Neural cell (in vitro differentiated cells): ENCODE data around the gene OR5AK2. TPM values are rescaled to one million over a fixed set of nuclear protein-coding genes. Genes with fewer than 3 reads are reported as not detected.
"Not testable (repeated sequence)": the region's sequence is repeated elsewhere in the genome, so short reads cannot be mapped to it uniquely, and the experiment has no call there.

Experiments used
- H2AFZ ChIP-seq: fragments of 200-600, 300-800 bp; sonication (generic), shearing (Covaris generic); 2 replicates; pipeline ENCODE4 v1.6.0; 2014; ENCODE audit warnings: low read depth, mild to moderate bottlenecking, antibody characterized with exemption, low read length, moderate library complexity
- H3F3A ChIP-seq: fragments of 200-600 bp; shearing (Covaris generic); 2 replicates; pipeline ENCODE4 v1.6.1; 2016; ENCODE audit warnings: mild to moderate bottlenecking, moderate library complexity, mixed read lengths, antibody characterized with exemption, low read length; ENCODE audit not compliant: insufficient read depth, poor library complexity, severe bottlenecking
- H3K27ac ChIP-seq: fragments of 200-600, 300-800 bp; sonication (generic), shearing (Covaris generic); 2 replicates; pipeline ENCODE4 v1.5.1; 2014; ENCODE audit warnings: mild to moderate bottlenecking, low read length, moderate library complexity
- H3K27me3 ChIP-seq: fragments of 300-800, 200-600 bp; sonication (generic), shearing (Covaris generic); 2 replicates; pipeline ENCODE4 v1.6.0; 2014; ENCODE audit warnings: mild to moderate bottlenecking, low read depth, low read length, moderate library complexity; ENCODE audit not compliant: insufficient read depth
- H3K36me3 ChIP-seq: fragments of 300-800, 200-600 bp; sonication (generic), shearing (Covaris generic); 2 replicates; pipeline ENCODE4 v1.5.1; 2014; ENCODE audit warnings: mild to moderate bottlenecking, antibody characterized with exemption, low read length, moderate library complexity; ENCODE audit not compliant: insufficient read depth
- H3K4me2 ChIP-seq: fragments of 300-800, 200-600 bp; sonication (generic), shearing (Covaris generic); 2 replicates; pipeline ENCODE4 v1.6.0; 2014; ENCODE audit warnings: mild to moderate bottlenecking, low read length
- H3K4me3 ChIP-seq: fragments of 300-800, 200-600 bp; sonication (generic), shearing (Covaris generic); 2 replicates; pipeline ENCODE4 v1.5.1; 2014; ENCODE audit warnings: mild to moderate bottlenecking, low read length, moderate library complexity
- H3K79me2 ChIP-seq: fragments of 200-600 bp; shearing (Covaris generic); replicated peaks from 2 replicates; pipeline ENCODE4 v1.6.0; 2014; ENCODE audit warnings: mild to moderate bottlenecking, low read length, moderate library complexity; ENCODE audit not compliant: insufficient read depth
- H3K9ac ChIP-seq: fragments of 300-800, 200-600 bp; sonication (generic), shearing (Covaris generic); 2 replicates; pipeline ENCODE4 v1.6.1; 2016; ENCODE audit warnings: mild to moderate bottlenecking, low read length, mixed read lengths
- H3K9me2 ChIP-seq: fragments of 200-600 bp; shearing (Covaris generic); 2 replicates; pipeline ENCODE4 v1.6.1; 2016; ENCODE audit warnings: mild to moderate bottlenecking, low read length, mixed read lengths; ENCODE audit not compliant: insufficient read depth
- H3K9me3 ChIP-seq: fragments of 200-600, 300-800 bp; sonication (generic), shearing (Covaris generic); 2 replicates; pipeline ENCODE4 v1.6.1; 2016; ENCODE audit warnings: mild to moderate bottlenecking, mixed run types, low read length, moderate library complexity, mixed read lengths
- H4K20me1 ChIP-seq: fragments of 200-600 bp; shearing (Covaris generic); 2 replicates; pipeline ENCODE4 v1.6.1; 2016; ENCODE audit warnings: mild to moderate bottlenecking, mixed run types; ENCODE audit not compliant: insufficient read depth
- EP300 ChIP-seq: fragments of 450-650 bp; conservative IDR thresholded peaks from 2 replicates; pipeline ENCODE4 v1.6.1; 2014; ENCODE audit warnings: antibody characterized with exemption, mild to moderate bottlenecking, moderate library complexity; ENCODE audit not compliant: poor library complexity, severe bottlenecking
- EZH2 ChIP-seq: fragments of 200-600, 300-800 bp; shearing (Covaris generic), sonication (generic); IDR thresholded peaks from 2 replicates; pipeline ENCODE4 v1.6.1; 2014; ENCODE audit warnings: antibody characterized with exemption, low read length, borderline replicate concordance, mild to moderate bottlenecking; ENCODE audit not compliant: insufficient read depth, poor library complexity, severe bottlenecking
- MXI1 ChIP-seq: fragments of 450-650 bp; conservative IDR thresholded peaks from 2 replicates; pipeline ENCODE4 v1.6.1; 2014; ENCODE audit warnings: antibody characterized with exemption, mild to moderate bottlenecking; ENCODE audit not compliant: poor library complexity, severe bottlenecking
- POLR2AphosphoS5 ChIP-seq: IDR thresholded peaks from 2 replicates; pipeline ENCODE4 v1.6.1; 2012
- RAD21 ChIP-seq: fragments of 450-650 bp; conservative IDR thresholded peaks from 2 replicates; pipeline ENCODE4 v1.6.1; 2014; ENCODE audit warnings: antibody characterized with exemption, mild to moderate bottlenecking, moderate library complexity
- REST ChIP-seq: IDR thresholded peaks from 2 replicates; pipeline ENCODE4 v1.6.1; 2012; ENCODE audit warnings: borderline replicate concordance
- SMC3 ChIP-seq: fragments of 450-650 bp; conservative IDR thresholded peaks from 2 replicates; pipeline ENCODE4 v1.6.1; 2014; ENCODE audit warnings: antibody characterized with exemption, mild to moderate bottlenecking, moderate library complexity; ENCODE audit not compliant: poor library complexity
- TAF1 ChIP-seq: IDR thresholded peaks from 2 replicates; pipeline ENCODE4 v1.6.1; 2012; ENCODE audit warnings: low read depth
- polyA plus RNA-seq: library from polyadenylated mRNA; depleted of rRNA; stranded (reverse); fragments of >200 nt; gene quantifications from 2 replicates; pipeline ENCODE4 v1.2.3, GENCODE V29; 2014
- TF ChIP-seq, protein P1 (sequence below): fragments of 450-650 bp; IDR thresholded peaks from 2 replicates; pipeline ENCODE4 v1.5.1; 2014; ENCODE audit warnings: antibody characterized with exemption, mild to moderate bottlenecking, moderate library complexity; ENCODE audit not compliant: poor library complexity, severe bottlenecking

OR5AK2 gene
- polyA plus RNA-seq, 1 donor from 2014 or later: not detected

DNA sequence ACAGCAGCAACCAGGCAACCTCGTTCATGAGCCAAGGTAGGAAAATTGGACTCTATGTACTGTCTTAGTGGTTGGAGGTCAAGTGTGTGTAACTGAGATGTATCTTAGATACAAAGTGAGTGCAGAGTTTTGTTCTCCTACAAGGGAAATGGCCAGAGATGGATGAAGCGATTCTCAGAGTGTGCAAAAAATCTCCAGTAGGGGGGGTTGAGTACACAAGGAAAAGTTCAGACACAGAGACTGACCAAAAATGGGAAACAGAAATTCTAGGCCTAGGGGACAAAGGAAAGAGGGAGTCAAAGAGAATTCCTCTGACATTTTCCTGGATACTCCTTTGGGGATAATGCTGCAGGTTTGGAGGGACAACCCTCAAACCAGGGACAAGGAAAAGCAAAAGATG, 38.2 kb upstream of the OR5AK2 start:
- Histone ChIP-seq H3K4me2 (no peak overlapping the region), H4K20me1 (no peaks in the 10 kb centered on the region), H3K79me2 (no peaks in the 10 kb centered on the region), H3F3A (no peaks in the 10 kb centered on the region), H3K9me3 (no peaks in the 10 kb centered on the region), H3K27ac (no peak overlapping the region), H3K36me3 (no peaks in the 10 kb centered on the region), H3K4me3 (no peak overlapping the region), H3K9me2 (no peaks in the 10 kb centered on the region), H3K9ac (no peak overlapping the region), H3K27me3 (no peaks in the 10 kb centered on the region), H2AFZ (no peak overlapping the region)
- no peak for TF ChIP-seq MXI1
- no peak for TF ChIP-seq REST

- H3K4me2 ChIP-seq, H3K9me2 ChIP-seq, H3K36me3 ChIP-seq, H3K79me2 ChIP-seq, H3K27ac ChIP-seq, H4K20me1 ChIP-seq, H3K9ac ChIP-seq, H3K4me3 ChIP-seq, H3K27me3 ChIP-seq, H3K9me3 ChIP-seq, H2AFZ ChIP-seq, H3F3A ChIP-seq: not testable (repeated sequence)
These were observed 34.8 kb upstream of the OR5AK2 start for GRCh38 chr11:56953907-56954306.

DNA sequence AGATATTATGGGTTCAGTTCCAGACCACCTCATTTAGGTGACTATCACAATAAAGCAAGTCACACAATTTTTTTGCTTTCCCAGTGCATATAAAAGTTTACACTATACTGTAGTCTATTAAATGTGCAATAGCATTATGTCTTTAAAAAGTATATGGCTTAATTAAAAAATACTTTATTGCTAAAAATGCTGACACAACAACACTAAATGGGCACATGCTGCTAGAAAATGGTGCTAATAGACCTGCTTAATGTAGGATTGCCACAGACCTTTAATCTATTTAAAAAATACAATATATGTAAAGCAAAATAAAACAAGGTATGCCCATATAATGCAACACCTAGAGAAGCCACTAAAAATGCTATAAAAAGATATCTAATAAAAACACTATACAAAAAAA, 27.1 kb upstream of the OR5AK2 start:
- Histone ChIP-seq H3K9ac (no peak overlapping the region), H3F3A (no peaks in the 10 kb centered on the region), H3K27ac (no peak overlapping the region), H3K27me3 (no peaks in the 10 kb centered on the region), H3K36me3 (no peaks in the 10 kb centered on the region), H3K79me2 (no peaks in the 10 kb centered on the region), H3K9me3 (no peaks in the 10 kb centered on the region), H3K4me2 (no peak overlapping the region), H2AFZ (no peak overlapping the region), H3K4me3 (no peak overlapping the region), H4K20me1 (no peaks in the 10 kb centered on the region), H3K9me2 (no peaks in the 10 kb centered on the region)
- TF ChIP-seq, protein P1, sequence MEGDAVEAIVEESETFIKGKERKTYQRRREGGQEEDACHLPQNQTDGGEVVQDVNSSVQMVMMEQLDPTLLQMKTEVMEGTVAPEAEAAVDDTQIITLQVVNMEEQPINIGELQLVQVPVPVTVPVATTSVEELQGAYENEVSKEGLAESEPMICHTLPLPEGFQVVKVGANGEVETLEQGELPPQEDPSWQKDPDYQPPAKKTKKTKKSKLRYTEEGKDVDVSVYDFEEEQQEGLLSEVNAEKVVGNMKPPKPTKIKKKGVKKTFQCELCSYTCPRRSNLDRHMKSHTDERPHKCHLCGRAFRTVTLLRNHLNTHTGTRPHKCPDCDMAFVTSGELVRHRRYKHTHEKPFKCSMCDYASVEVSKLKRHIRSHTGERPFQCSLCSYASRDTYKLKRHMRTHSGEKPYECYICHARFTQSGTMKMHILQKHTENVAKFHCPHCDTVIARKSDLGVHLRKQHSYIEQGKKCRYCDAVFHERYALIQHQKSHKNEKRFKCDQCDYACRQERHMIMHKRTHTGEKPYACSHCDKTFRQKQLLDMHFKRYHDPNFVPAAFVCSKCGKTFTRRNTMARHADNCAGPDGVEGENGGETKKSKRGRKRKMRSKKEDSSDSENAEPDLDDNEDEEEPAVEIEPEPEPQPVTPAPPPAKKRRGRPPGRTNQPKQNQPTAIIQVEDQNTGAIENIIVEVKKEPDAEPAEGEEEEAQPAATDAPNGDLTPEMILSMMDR: no peak
- TF ChIP-seq TAF1 (no peak), SMC3 (no peak), MXI1 (no peak), RAD21 (no peak), EZH2 (no peak), POLR2AphosphoS5 (no peak), REST (no peak), EP300 (no peak)
